Raji (cell line): Measurements from ENCODE around the gene GAS2L1.

ENCODE experiments used
- POLR2A ChIP-seq: IDR thresholded peaks from 2 replicates; pipeline ENCODE4 v1.6.1; 2011; ENCODE audit warnings: low read depth, low read length, control low read depth; ENCODE audit not compliant: insufficient read depth

Gene GAS2L1

DNA sequence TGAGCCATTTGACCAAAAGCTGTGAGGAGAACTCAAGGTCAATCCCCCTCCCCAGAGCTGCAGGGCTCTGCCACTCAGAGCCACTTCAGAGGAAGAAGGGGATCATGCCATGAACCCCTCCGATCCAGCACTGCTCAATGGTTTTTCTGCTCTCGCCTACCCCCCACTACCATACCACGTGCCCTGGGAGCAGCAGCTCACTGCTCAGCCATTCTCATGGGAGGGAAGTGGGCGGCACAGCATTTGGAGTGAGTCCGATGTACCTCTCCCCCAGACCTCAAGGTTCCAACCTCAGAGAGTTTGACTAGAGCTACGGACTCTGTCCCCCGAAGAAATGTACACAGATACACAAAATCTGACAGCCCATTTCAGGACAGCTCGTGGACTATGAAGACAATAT, 47.4 kb downstream of the GAS2L1 start:
- TF ChIP-seq POLR2A: no peak

GRCh38 chr22:29359469-29359868, 53.0 kb downstream of the GAS2L1 start:
- TF ChIP-seq POLR2A: no peak
